SK-N-SH (cell line): ENCODE data around the gene SLC2A3. TPM values are rescaled to one million over a fixed set of nuclear protein-coding genes. Genes with fewer than 3 reads are reported as not detected.

Experiments
- CTCF ChIA-PET: fragments of 300-600, 350-600 bp; formaldehyde crosslinking; extraction: SDS; loops from one replicate; lab custom pipeline; 2021; lab: Yijun Ruan, JAX
- POLR2A ChIA-PET: fragments of 350-600 bp; sonication (Branson Sonifier 250); formaldehyde crosslinking; extraction: SDS; loops from one replicate; lab custom pipeline; 2020; ENCODE audit warnings: antibody characterized with exemption, inconsistent platforms; lab: Yijun Ruan, JAX
- DNase-seq: peaks from one replicate; pipeline ENCODE4 v3.0.0; 2012
- H2AFZ ChIP-seq: fragments of 200-600 bp; sonication (generic); 2 replicates; pipeline ENCODE4 v1.8.1; 2016; ENCODE audit warnings: antibody characterized with exemption, mild to moderate bottlenecking, low read depth
- H3F3A ChIP-seq: fragments of 200-600 bp; sonication (generic); replicated peaks from 2 replicates; pipeline ENCODE3; 2016; ENCODE audit warnings: antibody characterized with exemption, mild to moderate bottlenecking; ENCODE audit not compliant: insufficient read depth
- H3K27ac ChIP-seq, 2 experiments: fragments of 200-500 bp in 1 of 2; fragments of 200-600 bp in 1 of 2; sonication (Bioruptor generic) in 1 of 2; sonication (generic), shearing (Covaris generic) in 1 of 2; 2 replicates each; pipeline versions ENCODE4 v1.5.1 to v1.6.1; 2014 to 2016; ENCODE audit warnings: low read depth in 2 of 2, inconsistent platforms in 1 of 2, low read length in 1 of 2, mild to moderate bottlenecking in 1 of 2, mixed read lengths in 1 of 2
- H3K27me3 ChIP-seq: fragments of 200-600 bp; sonication (generic), shearing (Covaris generic); 2 replicates; pipeline ENCODE4 v1.6.1; 2016; ENCODE audit warnings: mixed run types; ENCODE audit not compliant: insufficient read depth
- H3K36me3 ChIP-seq, 2 experiments: fragments of 200-500 bp in 1 of 2; fragments of 200-600 bp in 1 of 2; sonication (Bioruptor generic) in 1 of 2; sonication (generic) in 1 of 2; replicated peaks in 1 of 2; 2 replicates each; pipeline versions ENCODE3 to v1.5.1; 2014 to 2016; ENCODE audit warnings: low read length in 1 of 2, mild to moderate bottlenecking in 1 of 2; ENCODE audit not compliant: insufficient read depth in 2 of 2, control insufficient read depth in 1 of 2
- H3K4me1 ChIP-seq, 2 experiments: fragments of 200-500 bp in 1 of 2; fragments of 200-600 bp in 1 of 2; sonication (Bioruptor generic) in 1 of 2; sonication (generic), shearing (Covaris generic) in 1 of 2; 2 replicates each; pipeline versions ENCODE4 v1.5.1 to v1.6.1; 2014 to 2016; ENCODE audit warnings: low read depth in 1 of 2, low read length in 1 of 2, mixed run types in 1 of 2; ENCODE audit not compliant: insufficient read depth in 2 of 2, control insufficient read depth in 1 of 2
- H3K4me2 ChIP-seq: fragments of 200-600 bp; sonication (generic), shearing (Covaris generic); 2 replicates; pipeline ENCODE4 v1.6.1; 2017; ENCODE audit warnings: mixed run types
- H3K4me3 ChIP-seq, 2 experiments: fragments of 200-500 bp in 1 of 2; fragments of 200-600 bp in 1 of 2; sonication (Bioruptor generic) in 1 of 2; sonication (generic), shearing (Covaris generic) in 1 of 2; 2 replicates each; pipeline versions ENCODE4 v1.5.1 to v1.8.1; 2014 to 2016; ENCODE audit warnings: low read depth in 2 of 2, inconsistent platforms in 1 of 2, low read length in 1 of 2, mild to moderate bottlenecking in 1 of 2, mixed read lengths in 1 of 2, moderate library complexity in 1 of 2
- H3K79me2 ChIP-seq: fragments of 200-600 bp; sonication (generic); 2 replicates; pipeline ENCODE4 v1.8.1; 2017; ENCODE audit warnings: mild to moderate bottlenecking; ENCODE audit not compliant: insufficient read depth
- H3K9ac ChIP-seq: fragments of 200-600 bp; sonication (generic); 2 replicates; pipeline ENCODE4 v1.6.1; 2017; ENCODE audit warnings: mixed run types
- H3K9me2 ChIP-seq: fragments of 200-600 bp; sonication (generic); 2 replicates; pipeline ENCODE4 v1.6.1; 2017; ENCODE audit warnings: mixed run types
- H3K9me3 ChIP-seq: fragments of 200-600 bp; sonication (generic); 2 replicates; pipeline ENCODE4 v1.6.1; 2017; ENCODE audit warnings: mixed run types, mild to moderate bottlenecking, moderate library complexity
- H4K20me1 ChIP-seq: fragments of 200-600 bp; sonication (generic); 2 replicates; pipeline ENCODE4 v1.6.1; 2017; ENCODE audit warnings: mild to moderate bottlenecking, mixed run types; ENCODE audit not compliant: insufficient read depth
- ELF1 ChIP-seq: IDR thresholded peaks from 2 replicates; pipeline ENCODE4 v1.4.0; 2012
- FOXJ3 ChIP-seq: sonication (generic); formaldehyde crosslinking; IDR thresholded peaks from 2 replicates; pipeline ENCODE4 v1.5.1; 2020; ENCODE audit warnings: mild to moderate bottlenecking, missing genetic modification reagents
- FOXM1 ChIP-seq: IDR thresholded peaks from 2 replicates; pipeline ENCODE4 v1.4.0; 2012; ENCODE audit warnings: low read depth, mild to moderate bottlenecking
- MEF2A ChIP-seq: IDR thresholded peaks from 2 replicates; pipeline ENCODE4 v1.4.0; 2012; ENCODE audit warnings: low read depth, borderline replicate concordance
- NFIC ChIP-seq: IDR thresholded peaks from 2 replicates; pipeline ENCODE4 v1.4.0; 2012; ENCODE audit warnings: borderline replicate concordance
- POLR2AphosphoS5 ChIP-seq: IDR thresholded peaks from 2 replicates; pipeline ENCODE4 v1.6.1; 2012; ENCODE audit warnings: low read depth, low read length
- RCOR1 ChIP-seq: fragments of 150-350 bp; IDR thresholded peaks from 2 replicates; pipeline ENCODE4 v1.6.1; 2017; ENCODE audit warnings: antibody characterized with exemption, low read length
- RFX5 ChIP-seq: IDR thresholded peaks from 2 replicates; pipeline ENCODE4 v1.6.1; 2012; ENCODE audit warnings: mild to moderate bottlenecking, improper control_type of control experiment, low read length
- SIN3A ChIP-seq: IDR thresholded peaks from 2 replicates; pipeline ENCODE4 v1.6.1; 2012; ENCODE audit warnings: low read depth, mild to moderate bottlenecking, low read length, moderate library complexity, borderline replicate concordance
- TAF1 ChIP-seq: IDR thresholded peaks from 2 replicates; pipeline ENCODE4 v1.6.1; 2012; ENCODE audit warnings: low read depth, mild to moderate bottlenecking, low read length, moderate library complexity, borderline replicate concordance
- TEAD4 ChIP-seq: IDR thresholded peaks from 2 replicates; pipeline ENCODE4 v1.4.0; 2012; ENCODE audit warnings: mild to moderate bottlenecking, borderline replicate concordance; ENCODE audit not compliant: insufficient read depth
- WGBS: methylation state at CpG from one replicate; pipeline ENCODE4 v1.1.6; 2017; ENCODE audit warnings: low lambda C conversion rate; 5-methylcytosine and 5-hydroxymethylcytosine counted together
- polyA plus RNA-seq, 3 experiments: library from polyadenylated mRNA; depleted of rRNA; stranded (reverse); fragments of >200 nt; gene quantifications; 2 replicates each; pipeline ENCODE4 v1.2.3, GENCODE V29; 2012
- TF ChIP-seq, protein P1 (sequence below): IDR thresholded peaks from 2 replicates; pipeline ENCODE4 v1.6.1; 2012; ENCODE audit warnings: mild to moderate bottlenecking, low read depth, low read length, moderate library complexity
- TF ChIP-seq, protein P2 (sequence below): IDR thresholded peaks from 2 replicates; pipeline ENCODE4 v1.4.0; 2012; ENCODE audit warnings: low read depth, borderline replicate concordance
- TF ChIP-seq, protein P3 (sequence below): IDR thresholded peaks from 2 replicates; pipeline ENCODE4 v1.4.0; 2012; ENCODE audit warnings: low read depth
- TF ChIP-seq, protein P4 (sequence below): fragments of 200-600 bp; sonication (generic); IDR thresholded peaks from 2 replicates; pipeline ENCODE4 v1.6.1; 2017; ENCODE audit warnings: antibody characterized with exemption, mild to moderate bottlenecking, moderate library complexity
- TF ChIP-seq, protein P5 (sequence below): IDR thresholded peaks from 2 replicates; pipeline ENCODE4; 2012

Gene SLC2A3
- polyA plus RNA-seq, 1 of the 3 experiments (the other 2 are of a cell fraction) = 26.6 TPM

DNA sequence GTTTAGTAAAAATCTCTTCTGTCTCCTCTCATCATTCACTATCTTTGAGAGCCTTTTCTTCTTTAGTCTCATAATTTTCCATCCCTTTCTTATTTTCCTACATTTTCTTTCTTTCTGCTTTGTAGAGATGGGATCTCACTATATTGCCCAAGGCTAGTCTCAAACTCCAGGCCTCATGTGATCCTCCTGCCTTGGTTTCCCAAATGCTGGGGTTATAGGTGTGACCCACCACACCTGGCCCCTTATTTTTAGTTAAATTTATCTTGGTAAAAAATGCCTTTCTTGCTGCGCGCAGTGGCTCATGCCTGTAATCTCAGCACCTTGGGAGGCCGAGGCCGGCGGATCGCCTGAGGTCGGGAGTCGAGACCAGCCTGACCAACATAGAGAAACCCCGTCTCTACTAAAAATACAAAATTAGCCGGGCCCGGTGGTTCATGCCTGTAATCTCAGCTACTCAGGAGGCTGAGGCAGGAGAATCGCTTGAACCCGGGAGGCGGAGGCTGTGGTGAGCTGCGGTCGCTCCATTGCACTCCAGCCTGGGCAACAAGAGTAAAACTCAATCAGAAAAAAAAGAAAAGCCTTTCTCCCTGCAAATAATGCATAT, 996 bp downstream of the SLC2A3 start:
- peak overlapping the region; percentile 84 for H3K4me2 ChIP-seq
- CTCF ChIA-PET = no interaction called here
- DNase-seq = no peak
- peaks cover 25% of the 10 kb centered on the region for H3K79me2 ChIP-seq
- peak overlapping the region in 1 of 2 experiments; percentile 83; a peak in 1 of 4 replicates for H3K27ac ChIP-seq
- peak overlapping the region; percentile 88 for H3K9ac ChIP-seq
- 89% methylated on average over 16 of the region's 16 CpGs for WGBS
- H4K20me1 ChIP-seq = no peaks in the 10 kb centered on the region
- peaks cover 0 to 8% of the 10 kb centered on the region in 2 experiments; a peak in 1 of 4 replicates for H3K4me1 ChIP-seq
- H3K9me3 ChIP-seq = no peaks in the 10 kb centered on the region
- TF ChIP-seq, protein P1, sequence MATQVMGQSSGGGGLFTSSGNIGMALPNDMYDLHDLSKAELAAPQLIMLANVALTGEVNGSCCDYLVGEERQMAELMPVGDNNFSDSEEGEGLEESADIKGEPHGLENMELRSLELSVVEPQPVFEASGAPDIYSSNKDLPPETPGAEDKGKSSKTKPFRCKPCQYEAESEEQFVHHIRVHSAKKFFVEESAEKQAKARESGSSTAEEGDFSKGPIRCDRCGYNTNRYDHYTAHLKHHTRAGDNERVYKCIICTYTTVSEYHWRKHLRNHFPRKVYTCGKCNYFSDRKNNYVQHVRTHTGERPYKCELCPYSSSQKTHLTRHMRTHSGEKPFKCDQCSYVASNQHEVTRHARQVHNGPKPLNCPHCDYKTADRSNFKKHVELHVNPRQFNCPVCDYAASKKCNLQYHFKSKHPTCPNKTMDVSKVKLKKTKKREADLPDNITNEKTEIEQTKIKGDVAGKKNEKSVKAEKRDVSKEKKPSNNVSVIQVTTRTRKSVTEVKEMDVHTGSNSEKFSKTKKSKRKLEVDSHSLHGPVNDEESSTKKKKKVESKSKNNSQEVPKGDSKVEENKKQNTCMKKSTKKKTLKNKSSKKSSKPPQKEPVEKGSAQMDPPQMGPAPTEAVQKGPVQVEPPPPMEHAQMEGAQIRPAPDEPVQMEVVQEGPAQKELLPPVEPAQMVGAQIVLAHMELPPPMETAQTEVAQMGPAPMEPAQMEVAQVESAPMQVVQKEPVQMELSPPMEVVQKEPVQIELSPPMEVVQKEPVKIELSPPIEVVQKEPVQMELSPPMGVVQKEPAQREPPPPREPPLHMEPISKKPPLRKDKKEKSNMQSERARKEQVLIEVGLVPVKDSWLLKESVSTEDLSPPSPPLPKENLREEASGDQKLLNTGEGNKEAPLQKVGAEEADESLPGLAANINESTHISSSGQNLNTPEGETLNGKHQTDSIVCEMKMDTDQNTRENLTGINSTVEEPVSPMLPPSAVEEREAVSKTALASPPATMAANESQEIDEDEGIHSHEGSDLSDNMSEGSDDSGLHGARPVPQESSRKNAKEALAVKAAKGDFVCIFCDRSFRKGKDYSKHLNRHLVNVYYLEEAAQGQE = no peak
- TF ChIP-seq POLR2AphosphoS5 (no peak), FOXM1 (no peak), MEF2A (no peak), NFIC (no peak)
- H3K9me2 ChIP-seq = no peaks in the 10 kb centered on the region
- peak overlapping the region; percentile 53 to 74; a peak in 3 of 4 replicates for H3K4me3 ChIP-seq
- POLR2A ChIA-PET = no interaction called here
- peaks cover 13 to 23% of the 10 kb centered on the region in 2 experiments for H3K36me3 ChIP-seq
- H3K27me3 ChIP-seq = no peaks in the 10 kb centered on the region
- no peak overlapping the region for H2AFZ ChIP-seq
- H3F3A ChIP-seq = peaks cover 17% of the 10 kb centered on the region

DNA sequence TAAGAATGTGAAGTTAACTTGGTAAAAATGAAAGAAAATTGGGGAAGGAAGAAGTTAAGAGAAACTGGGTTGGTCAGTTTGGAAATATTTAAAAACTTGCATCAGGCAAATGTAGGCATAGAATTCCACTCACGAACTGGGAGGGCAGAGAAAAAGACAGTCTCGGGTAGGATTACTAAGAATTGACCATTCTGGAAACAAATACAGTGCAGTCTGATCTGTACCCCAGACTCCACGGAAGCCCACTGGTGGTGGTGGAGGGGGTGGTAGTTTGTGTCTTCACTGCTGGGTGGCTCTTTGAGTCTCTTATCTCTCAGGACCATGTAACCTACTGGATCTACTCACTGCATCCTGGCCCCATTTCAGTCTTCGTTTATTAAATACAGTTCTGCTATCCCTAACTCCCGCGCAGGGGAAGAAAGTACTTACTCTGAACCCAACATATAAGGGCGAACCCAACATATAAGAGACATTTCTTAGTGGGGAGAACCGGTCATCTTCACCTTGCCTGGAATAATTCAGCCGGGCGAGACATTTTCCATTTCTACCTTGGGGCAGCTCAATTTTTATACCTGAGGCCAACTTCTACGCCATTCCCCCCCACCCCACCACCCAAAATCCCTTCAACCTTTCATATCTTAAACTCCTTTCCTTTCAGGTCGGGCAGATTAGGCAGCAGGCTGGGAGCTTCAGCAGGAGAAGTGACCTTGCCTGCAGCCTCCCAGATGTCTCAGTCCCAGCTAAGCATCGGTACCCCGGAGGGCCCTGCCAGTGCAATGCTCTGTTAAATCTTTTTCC, 1.7 kb downstream of the SLC2A3 start:
- H4K20me1 ChIP-seq = no peaks in the 10 kb centered on the region
- peaks cover 17% of the 10 kb centered on the region for H3F3A ChIP-seq
- ChIA-PET POLR2A (no interaction called here), CTCF (interaction anchor here (0.8 to 4.4 kb wide), 6 partner anchors 10 to 61 kb away, joined by 3 to 29 read pairs (median 8); no protein-coding TSS in a partner anchor)
- peaks cover 0 to 8% of the 10 kb centered on the region in 2 experiments; a peak in 1 of 4 replicates for H3K4me1 ChIP-seq
- DNase-seq = no peak
- H3K79me2 ChIP-seq = peaks cover 25% of the 10 kb centered on the region
- H3K9me3 ChIP-seq = no peaks in the 10 kb centered on the region
- WGBS = 75% methylated on average over 14 of the region's 14 CpGs
- H3K9me2 ChIP-seq = no peaks in the 10 kb centered on the region
- H3K27ac ChIP-seq = peak overlapping the region in 1 of 2 experiments; percentile 83; a peak in 2 of 4 replicates
- peaks cover 13 to 24% of the 10 kb centered on the region in 2 experiments for H3K36me3 ChIP-seq
- peak overlapping the region; percentile 53 to 74; a peak in 3 of 4 replicates for H3K4me3 ChIP-seq
- no peak overlapping the region for H2AFZ ChIP-seq
- no peaks in the 10 kb centered on the region for H3K27me3 ChIP-seq
- H3K4me2 ChIP-seq = peak overlapping the region; percentile 84
- H3K9ac ChIP-seq = peak overlapping the region; percentile 88
- TF ChIP-seq TEAD4 (no peak), MEF2A (no peak), RFX5 (no peak), TAF1 (no peak), ELF1 (no peak), FOXM1 (no peak), RCOR1 (no peak), FOXJ3 (CRISPR knock-in tag) (no peak), SIN3A (no peak), POLR2AphosphoS5 (no peak)
- TF ChIP-seq, protein P2, sequence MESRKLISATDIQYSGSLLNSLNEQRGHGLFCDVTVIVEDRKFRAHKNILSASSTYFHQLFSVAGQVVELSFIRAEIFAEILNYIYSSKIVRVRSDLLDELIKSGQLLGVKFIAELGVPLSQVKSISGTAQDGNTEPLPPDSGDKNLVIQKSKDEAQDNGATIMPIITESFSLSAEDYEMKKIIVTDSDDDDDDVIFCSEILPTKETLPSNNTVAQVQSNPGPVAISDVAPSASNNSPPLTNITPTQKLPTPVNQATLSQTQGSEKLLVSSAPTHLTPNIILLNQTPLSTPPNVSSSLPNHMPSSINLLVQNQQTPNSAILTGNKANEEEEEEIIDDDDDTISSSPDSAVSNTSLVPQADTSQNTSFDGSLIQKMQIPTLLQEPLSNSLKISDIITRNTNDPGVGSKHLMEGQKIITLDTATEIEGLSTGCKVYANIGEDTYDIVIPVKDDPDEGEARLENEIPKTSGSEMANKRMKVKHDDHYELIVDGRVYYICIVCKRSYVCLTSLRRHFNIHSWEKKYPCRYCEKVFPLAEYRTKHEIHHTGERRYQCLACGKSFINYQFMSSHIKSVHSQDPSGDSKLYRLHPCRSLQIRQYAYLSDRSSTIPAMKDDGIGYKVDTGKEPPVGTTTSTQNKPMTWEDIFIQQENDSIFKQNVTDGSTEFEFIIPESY = no peak
- TF ChIP-seq, protein P3, sequence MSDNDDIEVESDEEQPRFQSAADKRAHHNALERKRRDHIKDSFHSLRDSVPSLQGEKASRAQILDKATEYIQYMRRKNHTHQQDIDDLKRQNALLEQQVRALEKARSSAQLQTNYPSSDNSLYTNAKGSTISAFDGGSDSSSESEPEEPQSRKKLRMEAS = no peak
- TF ChIP-seq, protein P4, sequence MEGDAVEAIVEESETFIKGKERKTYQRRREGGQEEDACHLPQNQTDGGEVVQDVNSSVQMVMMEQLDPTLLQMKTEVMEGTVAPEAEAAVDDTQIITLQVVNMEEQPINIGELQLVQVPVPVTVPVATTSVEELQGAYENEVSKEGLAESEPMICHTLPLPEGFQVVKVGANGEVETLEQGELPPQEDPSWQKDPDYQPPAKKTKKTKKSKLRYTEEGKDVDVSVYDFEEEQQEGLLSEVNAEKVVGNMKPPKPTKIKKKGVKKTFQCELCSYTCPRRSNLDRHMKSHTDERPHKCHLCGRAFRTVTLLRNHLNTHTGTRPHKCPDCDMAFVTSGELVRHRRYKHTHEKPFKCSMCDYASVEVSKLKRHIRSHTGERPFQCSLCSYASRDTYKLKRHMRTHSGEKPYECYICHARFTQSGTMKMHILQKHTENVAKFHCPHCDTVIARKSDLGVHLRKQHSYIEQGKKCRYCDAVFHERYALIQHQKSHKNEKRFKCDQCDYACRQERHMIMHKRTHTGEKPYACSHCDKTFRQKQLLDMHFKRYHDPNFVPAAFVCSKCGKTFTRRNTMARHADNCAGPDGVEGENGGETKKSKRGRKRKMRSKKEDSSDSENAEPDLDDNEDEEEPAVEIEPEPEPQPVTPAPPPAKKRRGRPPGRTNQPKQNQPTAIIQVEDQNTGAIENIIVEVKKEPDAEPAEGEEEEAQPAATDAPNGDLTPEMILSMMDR = no peak
- TF ChIP-seq, protein P5, sequence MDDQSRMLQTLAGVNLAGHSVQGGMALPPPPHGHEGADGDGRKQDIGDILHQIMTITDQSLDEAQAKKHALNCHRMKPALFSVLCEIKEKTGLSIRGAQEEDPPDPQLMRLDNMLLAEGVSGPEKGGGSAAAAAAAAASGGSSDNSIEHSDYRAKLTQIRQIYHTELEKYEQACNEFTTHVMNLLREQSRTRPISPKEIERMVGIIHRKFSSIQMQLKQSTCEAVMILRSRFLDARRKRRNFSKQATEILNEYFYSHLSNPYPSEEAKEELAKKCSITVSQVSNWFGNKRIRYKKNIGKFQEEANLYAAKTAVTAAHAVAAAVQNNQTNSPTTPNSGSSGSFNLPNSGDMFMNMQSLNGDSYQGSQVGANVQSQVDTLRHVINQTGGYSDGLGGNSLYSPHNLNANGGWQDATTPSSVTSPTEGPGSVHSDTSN = no peak
